CD4-positive, alpha-beta T cell treated with Interleukin-6 for 4 hours (primary cell): ENCODE measurements around the gene S100A2.
"Not testable (repeated sequence)": the region's sequence is repeated elsewhere in the genome, so short reads cannot be mapped to it uniquely, and the experiment has no call there.

Source experiments
- DNase-seq: peaks from one replicate; pipeline ENCODE4 v3.0.0-alpha.2; 2020; ENCODE audit warnings: mixed read lengths

S100A2 gene

GRCh38 chr1:153562021-153562420 lies 3.6 kb downstream of the S100A2 start:
- not testable (repeated sequence) for DNase-seq

- DNase-seq = no peak
Measured at GRCh38 chr1:153561466-153561985, 4.1 kb downstream of the S100A2 start.

- no peak for DNase-seq
Measured at GRCh38 chr1:153560771-153561465, 4.7 kb downstream of the S100A2 start.

- DNase-seq = no peak
Measured at GRCh38 chr1:153560241-153560640, 5.4 kb downstream of the S100A2 start.

- no peak for DNase-seq
Measured at GRCh38 chr1:153557877-153558276, 7.8 kb downstream of the S100A2 start.

GRCh38 chr1:153556348-153556747 lies 9.3 kb downstream of the S100A2 start:
- DNase-seq = no peak

GRCh38 chr1:153553830-153554541 lies 11.7 kb downstream of the S100A2 start:
- no peak for DNase-seq

GRCh38 chr1:153553096-153553495 lies 12.5 kb downstream of the S100A2 start:
- no peak for DNase-seq

GRCh38 chr1:153552335-153552734 lies 13.3 kb downstream of the S100A2 start:
- no peak for DNase-seq

GRCh38 chr1:153550827-153551500 lies 14.7 kb downstream of the S100A2 start:
- DNase-seq = no peak

- DNase-seq = no peak
Measured at GRCh38 chr1:153550398-153550758, 15.3 kb downstream of the S100A2 start.

GRCh38 chr1:153549741-153550397 lies 15.8 kb downstream of the S100A2 start:
- no peak for DNase-seq

GRCh38 chr1:153548722-153549688 lies 16.6 kb downstream of the S100A2 start, which contains the start of gene S100A3:
S100A3 (minus strand) TSS chr1:153549258; CDS start chr1:153548485, 773 bp downstream.
- no peak for DNase-seq

- no peak for DNase-seq
Measured at GRCh38 chr1:153547560-153548551, 17.8 kb downstream of the S100A2 start.

- DNase-seq = no peak
Measured at GRCh38 chr1:153546796-153547559, 18.7 kb downstream of the S100A2 start.

GRCh38 chr1:153546371-153546770 lies 19.3 kb downstream of the S100A2 start:
- no peak for DNase-seq

GRCh38 chr1:153545067-153546055 lies 20.3 kb downstream of the S100A2 start, which contains the start of gene S100A4:
S100A4 (minus strand) TSS chr1:153545806; CDS start chr1:153544794, 1,012 bp downstream.
- DNase-seq = peak; percentile 94

GRCh38 chr1:153544453-153545066 lies 21.1 kb downstream of the S100A2 start:
- DNase-seq = peak; percentile 26
